PC-9 (cell line): Measurements from ENCODE around the gene CTSD. TPM values are rescaled to one million over a fixed set of nuclear protein-coding genes. Genes with fewer than 3 reads are reported as not detected.

ENCODE experiments used
- BruUV-seq: library from RNA; stranded (reverse); fragments of 400-500 nt; replicated peaks from 2 replicates; lab custom pipeline; 2021; lab: Mats Ljungman, UMichigan
- CTCF ChIA-PET: fragments of 300-600 bp; sonication (Branson Sonifier 250); formaldehyde crosslinking; loops from one replicate; lab custom pipeline; 2022; ENCODE audit warnings: antibody characterized with exemption; lab: Charles Lee
- POLR2A ChIA-PET: fragments of 300-600 bp; sonication (Branson Sonifier 250); formaldehyde crosslinking; loops from one replicate; lab custom pipeline; 2022; ENCODE audit warnings: antibody characterized with exemption; ENCODE audit not compliant: unreplicated experiment; lab: Charles Lee
- DNase-seq, 2 experiments: peaks; one replicate each; pipeline versions ENCODE4 v3.0.0 to v3.0.0-alpha.2; 2015 to 2022; ENCODE audit warnings: mixed read lengths in 1 of 2
- H2AFZ ChIP-seq: fragments of 200-600 bp; sonication (generic); 2 replicates; pipeline ENCODE4 v1.8.1; 2017; ENCODE audit warnings: antibody characterized with exemption
- H3F3A ChIP-seq: fragments of 200-600 bp; sonication (generic); 2 replicates; pipeline ENCODE4 v1.8.1; 2017; ENCODE audit warnings: antibody characterized with exemption, mild to moderate bottlenecking, low read depth; ENCODE audit not compliant: insufficient read depth
- H3K27ac ChIP-seq: fragments of 200-600 bp; sonication (generic); 2 replicates; pipeline ENCODE4 v1.6.1; 2016; ENCODE audit warnings: mixed run types
- H3K27me3 ChIP-seq: fragments of 200-600 bp; sonication (generic); 2 replicates; pipeline ENCODE4 v1.6.1; 2016; ENCODE audit warnings: low read depth, mixed run types; ENCODE audit not compliant: insufficient read depth
- H3K36me3 ChIP-seq: fragments of 200-600 bp; sonication (generic); 2 replicates; pipeline ENCODE4 v1.6.1; 2016; ENCODE audit warnings: low read depth, mixed run types
- H3K4me1 ChIP-seq: fragments of 200-600 bp; sonication (generic); replicated peaks from 2 replicates; pipeline ENCODE4 v1.6.1; 2016; ENCODE audit warnings: mixed run types; ENCODE audit not compliant: insufficient read depth
- H3K4me2 ChIP-seq: fragments of 200-600 bp; sonication (generic); 2 replicates; pipeline ENCODE4 v1.6.1; 2017; ENCODE audit warnings: mixed run types
- H3K4me3 ChIP-seq: fragments of 200-600 bp; sonication (generic); 2 replicates; pipeline ENCODE4 v1.6.1; 2016; ENCODE audit warnings: mixed run types
- H3K79me2 ChIP-seq: fragments of 200-600 bp; sonication (generic); 2 replicates; pipeline ENCODE4 v1.6.1; 2017; ENCODE audit warnings: low read depth, mixed run types
- H3K9me2 ChIP-seq: fragments of 200-600 bp; sonication (generic); 2 replicates; pipeline ENCODE4 v1.8.1; 2017; ENCODE audit warnings: mild to moderate bottlenecking; ENCODE audit not compliant: insufficient read depth
- H3K9me3 ChIP-seq: fragments of 200-600 bp; sonication (generic); 2 replicates; pipeline ENCODE4 v1.8.1; 2016; ENCODE audit warnings: low read depth; ENCODE audit not compliant: insufficient read depth
- H4K20me1 ChIP-seq: fragments of 200-600 bp; sonication (generic); 2 replicates; pipeline ENCODE4 v1.8.1; 2017; ENCODE audit not compliant: insufficient read depth
- CTCF ChIP-seq: fragments of 200-600 bp; sonication (generic); conservative IDR thresholded peaks from 2 replicates; pipeline ENCODE4 v1.6.1; 2017; ENCODE audit warnings: mixed run types, antibody characterized with exemption, mild to moderate bottlenecking, moderate library complexity
- EZH2 ChIP-seq: fragments of 200-600 bp; sonication (generic); IDR thresholded peaks from 2 replicates; pipeline ENCODE4 v1.8.0; 2017; ENCODE audit warnings: antibody characterized with exemption, low read depth
- intact Hi-C: fragments of 100-400 bp; cut with micrococcal nuclease; formaldehyde crosslinking; loops from one replicate; pipeline ENCODE4 v1.10.0; 2022; ENCODE audit not compliant: unreplicated experiment
- total RNA-seq: library from RNA; stranded (reverse); gene quantifications from 2 replicates; pipeline ENCODE4 v1.2.3, GENCODE V29; 2021

Gene CTSD
- total RNA-seq, 1 experiment from 2014 or later = 735 TPM

- no peak overlapping the region for H3K4me3 ChIP-seq
- H3K4me2 ChIP-seq = peak overlapping the region; percentile 63
- H3K27ac ChIP-seq = peak overlapping the region; percentile 55
- no peaks in the 10 kb centered on the region for H3K27me3 ChIP-seq
- H2AFZ ChIP-seq = no peak overlapping the region
- intact Hi-C loops = no loop called here
- no peaks in the 10 kb centered on the region for H3K79me2 ChIP-seq
- no peaks in the 10 kb centered on the region for H3K9me2 ChIP-seq
- no peak for TF ChIP-seq EZH2
- no peak for TF ChIP-seq CTCF
- H3K9me3 ChIP-seq = no peaks in the 10 kb centered on the region
- DNase-seq = no peak
- ChIA-PET POLR2A (interaction anchor here (0.7 kb wide), 1 partner anchor 16 kb away, joined by 4 read pairs; no protein-coding TSS in a partner anchor), CTCF (interaction anchor here (0.8 kb wide), 1 partner anchor 36 kb away, joined by 6 read pairs; no protein-coding TSS in a partner anchor)
- TSS peak; percentile 79 for BruUV-seq
- H3F3A ChIP-seq = peaks cover 24% of the 10 kb centered on the region
- H4K20me1 ChIP-seq = no peaks in the 10 kb centered on the region
- peaks cover 67% of the 10 kb centered on the region for H3K4me1 ChIP-seq
- no peaks in the 10 kb centered on the region for H3K36me3 ChIP-seq
Measured at GRCh38 chr11:1773131-1773993, 9.6 kb upstream of the CTSD start.

GRCh38 chr11:1772270-1773130, 8.8 kb upstream of the CTSD start:
- Histone ChIP-seq H3K4me2 (peak overlapping the region; percentile 68), H3K9me3 (no peaks in the 10 kb centered on the region), H3K36me3 (no peaks in the 10 kb centered on the region), H3K27ac (peak overlapping the region; percentile 93), H3F3A (peaks cover 24% of the 10 kb centered on the region), H3K4me3 (peak overlapping the region; percentile 13; the same call in 1 of the 2 replicates), H2AFZ (no peak overlapping the region), H3K79me2 (no peaks in the 10 kb centered on the region), H3K4me1 (peaks cover 59% of the 10 kb centered on the region), H4K20me1 (no peaks in the 10 kb centered on the region), H3K9me2 (no peaks in the 10 kb centered on the region), H3K27me3 (no peaks in the 10 kb centered on the region)
- DNase-seq = peak; percentile 81
- intact Hi-C loops = no loop called here
- ChIA-PET CTCF (interaction anchor here (0.6 to 1.1 kb wide), 3 partner anchors 37 to 198 kb away, joined by 4 to 12 read pairs (median 6); no protein-coding TSS in a partner anchor), POLR2A (interaction anchor here (0.5 to 0.7 kb wide), 3 partner anchors 15 to 213 kb away, joined by 3 to 47 read pairs (median 4); no protein-coding TSS in a partner anchor)
- BruUV-seq = no TSS peak
- TF ChIP-seq CTCF = no peak
- TF ChIP-seq EZH2 = no peak

DNA sequence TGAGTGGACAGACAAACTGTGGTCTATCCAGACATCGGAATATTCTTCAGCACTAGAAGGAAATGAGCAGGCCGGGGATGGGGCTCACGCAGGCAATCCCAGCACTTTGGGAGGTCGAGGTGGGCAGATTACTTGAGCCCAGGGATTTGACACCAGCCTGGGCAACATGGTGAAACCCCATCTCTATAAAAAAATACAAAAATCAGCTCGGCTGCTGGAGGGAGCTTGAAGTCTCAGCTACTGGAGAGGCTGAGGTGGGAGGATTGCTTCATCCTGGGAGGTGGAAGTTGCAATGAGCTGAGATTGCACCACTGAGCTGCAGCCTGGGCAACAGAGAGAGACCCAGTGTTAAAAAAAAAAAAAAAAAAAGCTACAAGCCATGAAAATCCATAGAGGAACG, 8.0 kb upstream of the CTSD start:
- H3K27me3 ChIP-seq = no peaks in the 10 kb centered on the region
- TF ChIP-seq EZH2 (no peak), CTCF (no peak)
- no peaks in the 10 kb centered on the region for H3K36me3 ChIP-seq
- TSS peak; percentile 36 for BruUV-seq
- H3K4me1 ChIP-seq = peaks cover 56% of the 10 kb centered on the region
- intact Hi-C loops = no loop called here
- H3K9me3 ChIP-seq = no peaks in the 10 kb centered on the region
- H3K4me3 ChIP-seq = no peak overlapping the region; the same call in 1 of the 2 replicates
- no peaks in the 10 kb centered on the region for H4K20me1 ChIP-seq
- no peaks in the 10 kb centered on the region for H3K79me2 ChIP-seq
- peaks cover 24% of the 10 kb centered on the region for H3F3A ChIP-seq
- ChIA-PET POLR2A (no interaction called here), CTCF (interaction anchor here (0.6 to 1.1 kb wide), 2 partner anchors 63 to 197 kb away, joined by 4 to 12 read pairs; no protein-coding TSS in a partner anchor)
- H2AFZ ChIP-seq = no peak overlapping the region
- peak overlapping the region; percentile 68 for H3K4me2 ChIP-seq
- H3K9me2 ChIP-seq = no peaks in the 10 kb centered on the region
- peak overlapping the region; percentile 93 for H3K27ac ChIP-seq
- DNase-seq = peak in 1 of 2 experiments; percentile 44
